Gastrocnemius medialis (tissue), 4 donors: ENCODE data around the gene NR1H3. TPM values are rescaled to one million over a fixed set of nuclear protein-coding genes. Genes with fewer than 3 reads are reported as not detected.
"Not testable (repeated sequence)": the region's sequence is repeated elsewhere in the genome, so short reads cannot be mapped to it uniquely, and the experiment has no call there.

Experiments
- ATAC-seq, 2 donors: fragments of 150-250 bp; one replicate each; pipeline ENCODE4 v1.9.1; 2016
- DNase-seq, 2 donors: peaks; one replicate each; pipeline ENCODE4 v3.0.0-alpha.2; 2019
- H3K27ac ChIP-seq, 4 donors: fragments of 200-600 bp; sonication (generic); 1 replicate in 1 of 4; 2 replicates in 3 of 4; pipeline ENCODE4 v1.5.1; 2016 to 2018; ENCODE audit warnings: mild to moderate bottlenecking in 2 of 4, moderate library complexity in 1 of 4
- H3K27me3 ChIP-seq, 3 donors: fragments of 200-600 bp; sonication (generic) in 2 of 3; 1 replicate in 1 of 3; 2 replicates in 2 of 3; pipeline versions ENCODE4 v1.5.1 to v1.6.0; 2016 to 2019; ENCODE audit warnings: mild to moderate bottlenecking in 1 of 3, moderate library complexity in 1 of 3
- H3K36me3 ChIP-seq, 2 donors: fragments of 200-600 bp; sonication (generic) in 1 of 2; one replicate each; pipeline ENCODE4 v1.5.1; 2017 to 2018
- H3K4me1 ChIP-seq, 2 donors: fragments of 200-600 bp; sonication (generic) in 1 of 2; one replicate each; pipeline ENCODE4 v1.5.1; 2016 to 2017; ENCODE audit warnings: mild to moderate bottlenecking in 2 of 2
- H3K4me3 ChIP-seq, 4 donors: fragments of 200-600 bp; sonication (generic) in 3 of 4; 1 replicate in 1 of 4; 2 replicates in 3 of 4; pipeline ENCODE4 v1.5.1; 2016 to 2019; ENCODE audit warnings: mild to moderate bottlenecking in 2 of 4
- H3K9me3 ChIP-seq, 3 donors: fragments of 200-600 bp; sonication (generic) in 2 of 3; 1 replicate in 1 of 3; 2 replicates in 2 of 3; pipeline ENCODE4 v1.5.1; 2016 to 2019
- CTCF ChIP-seq, 5 experiments: fragments of 450-650 bp in 3 of 5; fragments of 200-600 bp in 2 of 5; sonication (generic) in 2 of 5; IDR thresholded peaks in 4 of 5; conservative IDR thresholded peaks in 1 of 5; 1 replicate in 4 of 5; 2 replicates in 1 of 5; pipeline ENCODE4 v1.5.1; 2016 to 2019; ENCODE audit warnings: antibody characterized with exemption in 5 of 5, mild to moderate bottlenecking in 3 of 5, moderate library complexity in 3 of 5
- POLR2A ChIP-seq, 2 donors: fragments of 450-650 bp; IDR thresholded peaks; one replicate each; pipeline ENCODE4 v1.6.1; 2017; ENCODE audit warnings: antibody characterized with exemption in 2 of 2, mild to moderate bottlenecking in 2 of 2, moderate library complexity in 2 of 2
- in situ Hi-C, 4 donors: fragments of 200-750 bp; cut with MboI; loops; one replicate each; pipeline versions ENCODE4 v1.15.0 to v1.8.0; 2017; ENCODE audit warnings: low sequenced_read_pairs in 4 of 4
- intact Hi-C: fragments of 100-400 bp; cut with DNase I; formaldehyde crosslinking; loops from one replicate; pipeline ENCODE4 v1.15.1; 2023; ENCODE audit warnings: low total_unique reads
- total RNA-seq, 4 donors: library from RNA; depleted of rRNA; stranded (reverse); fragments of >200 nt; gene quantifications; one replicate each; pipeline versions ENCODE4 v1.1.0 to v1.2.3, GENCODE V29; 2016

The NR1H3 gene
- 10 to 100 TPM in 3 of 4 donors, 1 to 10 TPM in 1; 7.9 to 16.3 (median 12.1) TPM for total RNA-seq

DNA sequence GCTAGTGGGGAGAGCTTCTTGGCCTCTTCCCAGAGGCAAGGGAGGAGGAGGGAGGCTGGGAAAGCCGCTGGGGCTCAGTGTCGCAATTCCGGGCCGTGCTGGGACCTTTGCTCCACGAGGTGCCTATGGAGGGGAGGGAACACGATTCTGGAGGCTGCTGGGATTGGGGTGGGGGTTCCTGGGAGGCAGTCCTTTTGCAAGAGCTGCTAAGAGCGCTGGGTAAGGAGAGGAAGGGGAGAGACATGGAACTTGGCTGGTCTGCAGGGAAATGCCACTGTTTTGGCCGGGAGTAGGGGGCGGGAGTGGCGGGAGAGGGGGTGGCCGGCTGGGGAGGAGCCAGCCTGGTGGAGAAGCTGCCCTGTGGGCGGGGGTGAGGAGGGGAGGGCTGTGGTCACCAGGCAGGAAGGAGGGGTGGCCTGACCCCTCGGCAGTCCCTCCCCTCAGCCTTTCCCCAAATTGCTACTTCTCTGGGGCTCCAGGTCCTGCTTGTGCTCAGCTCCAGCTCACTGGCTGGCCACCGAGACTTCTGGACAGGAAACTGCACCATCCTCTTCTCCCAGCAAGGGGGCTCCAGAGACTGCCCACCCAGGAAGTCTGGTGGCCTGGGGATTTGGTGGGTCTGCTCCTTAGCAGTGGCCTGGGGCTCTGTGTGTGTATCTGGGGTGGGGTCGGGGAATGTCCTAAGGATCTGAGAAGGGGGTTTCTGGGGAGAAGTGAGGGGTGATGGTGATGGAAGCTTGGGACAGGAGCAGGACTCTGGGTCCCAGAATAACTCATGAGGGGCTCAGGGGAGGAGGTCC is at the start of gene NR1H3:
TSS of gene NR1H3 (plus strand) at position 480 of the 800 bp plus-strand sequence. CDS start 1,221 bp downstream, outside the sequence.
- peak; percentile 63 to 74 for DNase-seq
- in situ Hi-C loops: loop anchor here in 1 of 4 donors (10.0 kb wide), 1 partner anchor 97 kb away; the partner anchor contains the start of gene MYBPC3

GRCh38 chr11:47208008-47208552 is 49.7 kb upstream of the NR1H3 start:
- DNase-seq, in situ Hi-C loops, H3K4me3 ChIP-seq, H3K9me3 ChIP-seq, H3K27me3 ChIP-seq, H3K4me1 ChIP-seq, intact Hi-C loops, H3K27ac ChIP-seq, ATAC-seq, H3K36me3 ChIP-seq: not testable (repeated sequence)

More for the DNA sequence above, at the start of gene NR1H3:
- Histone ChIP-seq H3K27ac (peak within 1 kb of the TSS; percentile 75 to 80 (median 77)), H3K4me1 (peaks cover 54 to 59% of the 10 kb centered on the region in 2 donors), H3K36me3 (no peaks in the 10 kb centered on the region), H3K9me3 (no peaks in the 10 kb centered on the region), H3K4me3 (peak within 1 kb of the TSS; percentile 45 to 51 (median 48)), H3K27me3 (no peaks in the 10 kb centered on the region)
- peak; percentile 55 to 57 for ATAC-seq
- TF ChIP-seq CTCF (IDR thresholded peaks at IDR 0.05 in 4 of 5, conservative IDR thresholded peaks at IDR 0.05 in 1 of 5) (peak; percentile 19 to 64 (median 60)), POLR2A (IDR thresholded peaks at IDR 0.05) (no peak)
- intact Hi-C loops: loop anchor here (1.0 kb wide), 1 partner anchor 98 kb away; no protein-coding TSS in a partner anchor

GRCh38 chr11:47208628-47209027 is 49.2 kb upstream of the NR1H3 start:
- intact Hi-C loops (no loop called here), in situ Hi-C loops (no loop called here)
- Histone ChIP-seq H3K36me3 (no peaks in the 10 kb centered on the region), H3K9me3 (no peaks in the 10 kb centered on the region), H3K27ac (no peak overlapping the region), H3K4me3 (no peak overlapping the region), H3K27me3 (no peaks in the 10 kb centered on the region), H3K4me1 (no peaks in the 10 kb centered on the region)
- no peak for TF ChIP-seq POLR2A (IDR thresholded peaks at IDR 0.05)
- TF ChIP-seq CTCF (IDR thresholded peaks at IDR 0.05 in 4 of 5, conservative IDR thresholded peaks at IDR 0.05 in 1 of 5): no peak
- DNase-seq (no peak), ATAC-seq (no peak)

DNA sequence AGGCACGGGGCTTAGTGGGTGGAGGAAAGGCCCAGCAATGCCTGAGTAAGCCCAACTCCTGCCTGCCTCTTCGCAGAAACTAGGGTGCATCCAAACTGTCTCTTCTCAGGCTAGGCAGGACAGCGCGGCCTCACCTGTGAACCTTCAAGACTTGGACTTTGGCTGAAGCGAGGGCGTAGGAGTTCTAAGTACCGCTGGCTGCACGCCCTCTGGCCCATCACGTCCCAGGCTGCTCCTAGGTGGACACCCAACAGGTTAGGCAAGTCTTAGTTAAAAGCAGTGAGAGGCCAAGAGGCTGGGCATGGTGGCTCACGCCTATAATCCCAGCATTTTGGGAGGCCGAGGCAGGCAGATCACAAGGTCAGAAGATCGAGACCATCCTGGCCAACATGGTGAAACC is 44.9 kb upstream of the NR1H3 start:
- intact Hi-C loops: no loop called here

More for the DNA sequence above, 44.9 kb upstream of the NR1H3 start:
- Histone ChIP-seq H3K4me1 (peaks cover 14 to 23% of the 10 kb centered on the region in 2 donors), H3K9me3 (no peaks in the 10 kb centered on the region), H3K27me3 (no peaks in the 10 kb centered on the region), H3K4me3 (no peak overlapping the region), H3K36me3 (no peaks in the 10 kb centered on the region), H3K27ac (no peak overlapping the region)
- TF ChIP-seq CTCF (IDR thresholded peaks at IDR 0.05 in 4 of 5, conservative IDR thresholded peaks at IDR 0.05 in 1 of 5) (no peak), POLR2A (IDR thresholded peaks at IDR 0.05) (no peak)
- ATAC-seq (no peak), DNase-seq (no peak)
- in situ Hi-C loops: no loop called here
